Measurements from ENCODE around the gene KIF13A. TPM values are rescaled to one million over a fixed set of nuclear protein-coding genes. Genes with fewer than 3 reads are reported as not detected.

The KIF13A gene
- total and polyA plus RNA-seq, 9 of the 15 experiments (the other 6 are each of a cell fraction or from before 2014, with no cell fraction given), result 3.6 to 44.3 (median 29.7) TPM

- intact Hi-C loops (cut with micrococcal nuclease), result no loop called here
- Histone ChIP-seq H3K27ac (ENCODE audit: extremely low read depth, low read depth, low read length) (no peak overlapping the region), H3K36me3 (ENCODE audit: control insufficient read depth, insufficient read depth, low read length) (peaks cover 7% of the 10 kb centered on the region; the same call in 1 of the 3 replicates), H2AFZ (ENCODE audit: low read depth, low read length) (no peak overlapping the region), H3K9me3 (replicated peaks; ENCODE audit: control insufficient read depth, insufficient read depth, low read depth, low read length) (no peaks in the 10 kb centered on the region; the same call in 1 of the 2 replicates), H3K4me2 (ENCODE audit: insufficient read depth, low read length) (no peak overlapping the region), H3K9ac (ENCODE audit: insufficient read depth in 1 of 2, low read depth in 2 of 2, low read length in 2 of 2) (no peak overlapping the region), H3K27me3 (ENCODE audit: control insufficient read depth in 2 of 2, insufficient read depth in 2 of 2, low read length in 2 of 2) (no peaks in the 10 kb centered on the region), H3K79me2 (ENCODE audit: control insufficient read depth, insufficient read depth, low read length) (peaks cover 11% of the 10 kb centered on the region; the same call in 2 of the 3 replicates), H4K20me1 (replicated peaks; ENCODE audit: control insufficient read depth, insufficient read depth, low read length) (no peaks in the 10 kb centered on the region), H3K9me1 (ENCODE audit: control insufficient read depth, insufficient read depth, low read length) (no peaks in the 10 kb centered on the region), H3K4me1 (replicated peaks in 1 of 2; ENCODE audit: control insufficient read depth in 2 of 2, insufficient read depth in 2 of 2, low read length in 2 of 2) (peaks cover 20 to 40% of the 10 kb centered on the region in 2 experiments), H3K4me3 (no peak overlapping the region)
- TF ChIP-seq ZNF146 (CRISPR knock-in tag; IDR thresholded peaks at IDR 0.05; ENCODE audit: unreplicated experiment) (peak; percentile 51), ZNF449 (CRISPR knock-in tag; IDR thresholded peaks at IDR 0.05) (no peak), KDM1A (IDR thresholded peaks at IDR 0.05) (peak; percentile 28 to 29; a peak in 1 of 4 replicates)
- no peak for FAIRE-seq
- 81% methylated on average over 10 of the region's 10 CpGs for WGBS (ENCODE audit: insufficient coverage, low coverage, missing lambda C conversion rate)
- BruUV-seq (replicated peaks), result no TSS peak
- ChIA-PET CTCF (ENCODE audit: low intra/inter-chr PET ratio) (no interaction called here), POLR2A (interaction anchor here (1.2 kb wide), 1 partner anchor 9 kb away, joined by 4 read pairs; no protein-coding TSS in a partner anchor)
- ATAC-seq, result no peak
- in situ Hi-C loops (cut with MboI), result no loop called here
- no peak for DNase-seq (ENCODE audit: extremely low read depth in 1 of 4, low spot score in 3 of 4)
Measured at GRCh38 chr6:17874753-17875152, 112.7 kb downstream of the KIF13A start.

GRCh38 chr6:17872908-17873307, 114.5 kb downstream of the KIF13A start:
- in situ Hi-C loops (cut with MboI), result no loop called here

More at GRCh38 chr6:17872908-17873307, 114.5 kb downstream of the KIF13A start:
- H3K9ac ChIP-seq (ENCODE audit: insufficient read depth in 1 of 2, low read depth in 2 of 2, low read length in 2 of 2), result no peak overlapping the region
- H3K4me2 ChIP-seq (ENCODE audit: insufficient read depth, low read length), result no peak overlapping the region
- CTCF ChIA-PET (ENCODE audit: low intra/inter-chr PET ratio), result no interaction called here
- peaks cover 27 to 50% of the 10 kb centered on the region in 2 experiments for H3K4me1 ChIP-seq (replicated peaks in 1 of 2; ENCODE audit: control insufficient read depth in 2 of 2, insufficient read depth in 2 of 2, low read length in 2 of 2)
- no peak overlapping the region for H3K4me3 ChIP-seq
- H4K20me1 ChIP-seq (replicated peaks; ENCODE audit: control insufficient read depth, insufficient read depth, low read length), result no peaks in the 10 kb centered on the region
- H3K27ac ChIP-seq (ENCODE audit: extremely low read depth, low read depth, low read length), result no peak overlapping the region
- 88% methylated on average over 2 of the region's 2 CpGs for WGBS (ENCODE audit: insufficient coverage, low coverage, missing lambda C conversion rate)
- no peak for FAIRE-seq
- H3K36me3 ChIP-seq (ENCODE audit: control insufficient read depth, insufficient read depth, low read length), result peaks cover 5% of the 10 kb centered on the region; the same call in 1 of the 3 replicates
- H2AFZ ChIP-seq (ENCODE audit: low read depth, low read length), result no peak overlapping the region
- BruUV-seq (replicated peaks), result no TSS peak
- no peak for TF ChIP-seq ZNF699 (CRISPR knock-in tag; IDR thresholded peaks at IDR 0.05; ENCODE audit: insufficient replicate concordance)
- TF ChIP-seq KDM1A (IDR thresholded peaks at IDR 0.05), result peak; percentile 56 to 65; a peak in 2 of 4 replicates
- no peak for TF ChIP-seq BCL6 (CRISPR knock-in tag; IDR thresholded peaks at IDR 0.05)
- TF ChIP-seq MEIS2 (IDR thresholded peaks at IDR 0.05; ENCODE audit: partially characterized antibody), result peak; percentile 54
- no peak for TF ChIP-seq SP2 (IDR thresholded peaks at IDR 0.05; ENCODE audit: extremely low read depth, low read depth, low read length, poor library complexity, severe bottlenecking)
- TF ChIP-seq CAMTA2 (CRISPR knock-in tag; conservative IDR thresholded peaks at IDR 0.05), result no peak
- peak; percentile 41; the same call in 1 of the 2 replicates for TF ChIP-seq PKNOX1 (IDR thresholded peaks at IDR 0.05)
- TF ChIP-seq LCOR (CRISPR knock-in tag; IDR thresholded peaks at IDR 0.05), result no peak
- no peak for TF ChIP-seq ZNF436 (CRISPR knock-in tag; IDR thresholded peaks at IDR 0.05)
- H3K9me3 ChIP-seq (replicated peaks; ENCODE audit: control insufficient read depth, insufficient read depth, low read depth, low read length), result no peaks in the 10 kb centered on the region; the same call in 1 of the 2 replicates
- POLR2A ChIA-PET, result interaction anchor here (0.6 to 0.7 kb wide), 2 partner anchors 281 to 1607 kb away, joined by 3 to 5 read pairs; no protein-coding TSS in a partner anchor
- ATAC-seq, result no peak
- peaks cover 10% of the 10 kb centered on the region; the same call in 2 of the 3 replicates for H3K79me2 ChIP-seq (ENCODE audit: control insufficient read depth, insufficient read depth, low read length)
- intact Hi-C loops (cut with micrococcal nuclease), result no loop called here
- H3K27me3 ChIP-seq (ENCODE audit: control insufficient read depth in 2 of 2, insufficient read depth in 2 of 2, low read length in 2 of 2), result no peaks in the 10 kb centered on the region
- H3K9me1 ChIP-seq (ENCODE audit: control insufficient read depth, insufficient read depth, low read length), result no peaks in the 10 kb centered on the region
- no peak for DNase-seq (ENCODE audit: extremely low read depth in 1 of 4, low spot score in 3 of 4)
